Left ventricle myocardium inferior (tissue), 1 donor: ENCODE data around the gene TTC16. TPM values are rescaled to one million over a fixed set of nuclear protein-coding genes. Genes with fewer than 3 reads are reported as not detected.
A peak's percentile ranks its signal among the peaks of the same experiment; 100 is the strongest.

Experiments used
- DNase-seq: peaks from one replicate; pipeline ENCODE4 v3.0.0-alpha.2; 2020
- H3K27ac ChIP-seq: fragments of 200-600 bp; replicated peaks from 2 replicates; pipeline ENCODE4 v1.8.0; 2021
- H3K27me3 ChIP-seq: fragments of 200-600 bp; 2 replicates; pipeline ENCODE4 v1.8.0; 2021; ENCODE audit warnings: low read depth
- H3K36me3 ChIP-seq: fragments of 200-600 bp; 2 replicates; pipeline ENCODE4 v1.8.0; 2021
- H3K4me1 ChIP-seq: fragments of 200-600 bp; 2 replicates; pipeline ENCODE4 v1.8.0; 2021
- H3K4me3 ChIP-seq: fragments of 200-600 bp; 2 replicates; pipeline ENCODE4 v1.8.0; 2021; ENCODE audit warnings: mild to moderate bottlenecking, moderate library complexity
- H3K9me3 ChIP-seq: fragments of 200-600 bp; replicated peaks from 2 replicates; pipeline ENCODE4 v1.8.0; 2021
- intact Hi-C: fragments of 100-400 bp; cut with micrococcal nuclease; formaldehyde crosslinking; loops from one replicate; pipeline ENCODE4 v1.11.0; 2022
- total RNA-seq: library from RNA; stranded (reverse); fragmentation: NEBNext Ultra II Directional; extraction: Animal tissue kit (Norgen Biotek cat#: 25700); gene quantifications from one replicate; pipeline ENCODE4 v1.2.1, GENCODE V29; 2021
- TF ChIP-seq, protein P1 (sequence below): fragments of 200-600 bp; IDR thresholded peaks from 2 replicates; pipeline ENCODE4 v1.8.0; 2021; ENCODE audit warnings: antibody characterized with exemption, mild to moderate bottlenecking, borderline replicate concordance
- donor health status: DM: no; HTN: yes; CAD: no; lungs with severe emphysema.

The TTC16 gene
- total RNA-seq, 1 donor from 2014 or later, result 0.25 TPM

DNA sequence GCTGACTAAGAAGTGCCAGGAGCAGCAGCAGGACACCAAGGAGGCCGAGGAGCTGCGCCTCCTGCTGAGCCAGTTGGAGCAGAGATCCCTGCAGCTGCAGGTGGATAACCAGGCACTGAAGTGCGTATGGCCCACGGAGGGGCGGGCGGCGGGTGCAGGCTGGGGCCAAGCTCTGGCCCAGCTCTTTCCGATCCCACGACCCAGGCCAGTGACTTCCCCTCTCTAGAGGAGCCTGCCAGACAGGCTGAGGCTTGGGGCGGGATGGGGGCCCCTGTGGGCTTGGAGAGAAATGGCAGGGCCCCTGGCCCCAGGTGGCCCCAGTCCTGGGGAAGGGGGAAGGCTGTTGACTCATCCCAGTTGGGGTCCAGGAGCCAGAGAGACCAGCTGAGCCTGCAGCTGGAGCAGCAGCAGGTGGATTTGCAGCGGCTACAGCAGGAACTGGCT is 4.0 kb upstream of the TTC16 start:
- Histone ChIP-seq H3K27me3 (no peaks in the 10 kb centered on the region), H3K9me3 (no peaks in the 10 kb centered on the region), H3K36me3 (no peaks in the 10 kb centered on the region), H3K4me1 (peaks cover 26% of the 10 kb centered on the region), H3K4me3 (no peak overlapping the region), H3K27ac (no peak overlapping the region)
- DNase-seq, result no peak
- intact Hi-C loops, result no loop called here
- TF ChIP-seq, protein P1, sequence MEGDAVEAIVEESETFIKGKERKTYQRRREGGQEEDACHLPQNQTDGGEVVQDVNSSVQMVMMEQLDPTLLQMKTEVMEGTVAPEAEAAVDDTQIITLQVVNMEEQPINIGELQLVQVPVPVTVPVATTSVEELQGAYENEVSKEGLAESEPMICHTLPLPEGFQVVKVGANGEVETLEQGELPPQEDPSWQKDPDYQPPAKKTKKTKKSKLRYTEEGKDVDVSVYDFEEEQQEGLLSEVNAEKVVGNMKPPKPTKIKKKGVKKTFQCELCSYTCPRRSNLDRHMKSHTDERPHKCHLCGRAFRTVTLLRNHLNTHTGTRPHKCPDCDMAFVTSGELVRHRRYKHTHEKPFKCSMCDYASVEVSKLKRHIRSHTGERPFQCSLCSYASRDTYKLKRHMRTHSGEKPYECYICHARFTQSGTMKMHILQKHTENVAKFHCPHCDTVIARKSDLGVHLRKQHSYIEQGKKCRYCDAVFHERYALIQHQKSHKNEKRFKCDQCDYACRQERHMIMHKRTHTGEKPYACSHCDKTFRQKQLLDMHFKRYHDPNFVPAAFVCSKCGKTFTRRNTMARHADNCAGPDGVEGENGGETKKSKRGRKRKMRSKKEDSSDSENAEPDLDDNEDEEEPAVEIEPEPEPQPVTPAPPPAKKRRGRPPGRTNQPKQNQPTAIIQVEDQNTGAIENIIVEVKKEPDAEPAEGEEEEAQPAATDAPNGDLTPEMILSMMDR, result no peak

DNA sequence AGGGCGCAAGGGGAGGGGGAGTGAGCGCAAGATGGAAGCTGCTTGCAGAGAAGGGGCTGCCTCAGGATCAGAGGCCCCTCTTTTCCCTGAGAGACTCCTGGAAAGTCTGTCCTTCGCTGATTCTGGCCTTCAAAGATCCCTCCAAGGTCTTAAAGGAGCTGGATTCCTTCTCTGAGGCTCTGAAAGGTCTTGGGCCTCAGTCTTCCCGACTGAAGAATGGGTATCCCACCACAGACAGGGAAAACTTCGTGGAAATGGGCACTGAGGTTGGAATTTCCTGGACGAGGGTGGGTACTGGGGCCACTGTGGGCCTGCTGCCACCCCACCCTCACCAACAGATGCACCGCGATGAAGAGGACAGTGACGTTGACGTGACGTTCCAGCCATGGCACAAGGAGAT is 3.5 kb upstream of the TTC16 start:
- Histone ChIP-seq H3K27ac (no peak overlapping the region), H3K4me3 (no peak overlapping the region), H3K9me3 (no peaks in the 10 kb centered on the region), H3K27me3 (no peaks in the 10 kb centered on the region), H3K4me1 (peaks cover 27% of the 10 kb centered on the region), H3K36me3 (no peaks in the 10 kb centered on the region)
- intact Hi-C loops, result no loop called here
- no peak for DNase-seq
- TF ChIP-seq, protein P1, result no peak

DNA sequence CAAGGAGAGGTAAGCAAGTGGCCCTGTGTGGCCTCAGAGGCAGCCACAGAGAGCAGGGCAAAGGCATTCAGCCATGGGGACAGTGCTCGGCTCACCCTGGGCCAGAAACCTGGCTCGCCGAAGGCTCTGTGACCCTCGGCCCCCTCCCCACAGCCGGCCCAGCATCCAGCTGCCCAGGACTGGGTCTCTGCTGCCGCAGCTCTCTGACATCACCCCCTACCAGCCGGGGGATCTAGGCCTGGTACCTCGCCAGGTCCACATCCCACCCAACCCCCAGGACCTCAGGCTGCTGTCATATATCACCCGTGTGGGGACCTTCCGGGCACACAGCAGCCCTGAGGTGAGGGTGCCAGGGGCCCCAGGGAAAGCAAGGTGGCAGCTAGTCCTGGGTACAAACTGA is 3.0 kb upstream of the TTC16 start:
- Histone ChIP-seq H3K27ac (no peak overlapping the region), H3K36me3 (no peaks in the 10 kb centered on the region), H3K4me3 (no peak overlapping the region), H3K9me3 (no peaks in the 10 kb centered on the region), H3K27me3 (no peaks in the 10 kb centered on the region), H3K4me1 (peaks cover 32% of the 10 kb centered on the region)
- TF ChIP-seq, protein P1, result no peak
- intact Hi-C loops, result no loop called here
- DNase-seq, result no peak

DNA sequence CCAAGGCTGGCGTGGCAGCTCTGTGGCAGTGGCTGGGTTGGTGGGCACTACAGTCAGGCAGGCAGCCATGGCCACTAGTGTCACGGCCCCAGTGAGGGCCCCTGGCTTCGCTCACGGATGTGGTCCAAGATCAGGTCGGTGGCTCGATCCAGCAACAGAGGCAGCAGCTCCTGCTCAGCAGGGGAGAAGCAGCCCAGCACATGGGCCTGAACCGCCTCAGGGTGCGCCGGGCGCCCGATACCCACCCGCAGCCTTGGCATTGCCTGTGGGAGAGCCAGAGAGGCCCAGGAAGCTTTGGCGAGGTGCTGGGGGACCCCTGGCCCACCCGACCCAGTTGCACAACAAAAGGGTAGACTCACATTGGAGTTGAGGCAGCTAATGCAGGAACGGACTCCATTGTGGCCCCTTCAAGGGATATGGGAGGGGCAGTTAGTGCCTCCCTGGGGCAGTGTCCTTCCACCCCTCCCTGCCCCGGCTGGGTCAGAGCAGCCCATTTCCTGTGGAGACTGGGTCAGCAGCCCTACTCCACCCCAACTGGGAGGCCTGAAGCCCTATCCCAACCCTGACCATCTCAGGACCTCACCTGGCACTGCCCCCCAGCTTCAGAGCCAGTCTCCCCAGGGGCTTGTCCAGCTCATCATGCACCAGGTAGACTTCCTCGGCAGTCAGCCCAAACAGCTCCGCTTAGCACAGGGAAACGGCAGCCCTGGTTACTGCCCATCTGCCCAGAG is 1.7 kb upstream of the TTC16 start:
- no peaks in the 10 kb centered on the region for H3K36me3 ChIP-seq
- H3K9me3 ChIP-seq, result no peaks in the 10 kb centered on the region
- H3K4me1 ChIP-seq, result peaks cover 37% of the 10 kb centered on the region
- H3K27me3 ChIP-seq, result no peaks in the 10 kb centered on the region
- TF ChIP-seq, protein P1, result no peak
- no peak overlapping the region for H3K27ac ChIP-seq
- H3K4me3 ChIP-seq, result peak overlapping the region; percentile 94
- intact Hi-C loops, result no loop called here
- no peak for DNase-seq

DNA sequence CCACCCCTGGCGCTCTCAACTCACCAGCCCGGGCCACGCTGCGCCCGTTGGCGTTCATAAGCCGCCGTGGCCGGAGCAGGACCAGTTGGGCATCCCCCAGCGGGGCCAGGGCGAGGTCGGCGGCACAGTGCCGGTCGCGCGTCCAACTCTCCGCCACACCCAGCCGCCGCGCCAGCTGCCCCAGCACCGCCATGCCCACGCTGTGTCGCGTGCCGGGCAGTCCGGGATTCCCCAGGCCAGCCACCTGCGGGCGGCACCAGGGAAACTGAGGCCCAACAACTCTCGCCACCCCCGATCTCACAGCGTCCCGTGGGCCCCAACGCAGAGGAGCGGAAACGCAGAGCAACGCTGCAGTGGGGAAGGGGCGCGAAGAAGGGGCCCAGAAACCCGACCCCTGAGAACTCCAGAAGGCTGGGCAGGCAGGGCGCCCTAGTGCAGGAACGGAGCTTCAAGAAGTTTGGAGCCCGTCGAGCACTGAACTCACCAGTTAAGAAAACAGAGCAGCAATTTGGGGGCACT is 869 bp upstream of the TTC16 start:
- no peaks in the 10 kb centered on the region for H3K36me3 ChIP-seq
- peak; percentile 37 for DNase-seq
- no peaks in the 10 kb centered on the region for H3K27me3 ChIP-seq
- no peaks in the 10 kb centered on the region for H3K9me3 ChIP-seq
- H3K27ac ChIP-seq, result peak overlapping the region; percentile 89
- intact Hi-C loops, result no loop called here
- H3K4me1 ChIP-seq, result peaks cover 37% of the 10 kb centered on the region
- peak overlapping the region; percentile 94 for H3K4me3 ChIP-seq
- TF ChIP-seq, protein P1, result no peak
